GM21390 (cell line): Measurements from ENCODE around the gene CHSY1.

Source experiments
- ATAC-seq: cut with Tn5 transposase; IDR thresholded peaks from one replicate; pipeline ENCODE4 v1.9.1; 2021; ENCODE audit not compliant: unreplicated experiment

The CHSY1 gene

DNA sequence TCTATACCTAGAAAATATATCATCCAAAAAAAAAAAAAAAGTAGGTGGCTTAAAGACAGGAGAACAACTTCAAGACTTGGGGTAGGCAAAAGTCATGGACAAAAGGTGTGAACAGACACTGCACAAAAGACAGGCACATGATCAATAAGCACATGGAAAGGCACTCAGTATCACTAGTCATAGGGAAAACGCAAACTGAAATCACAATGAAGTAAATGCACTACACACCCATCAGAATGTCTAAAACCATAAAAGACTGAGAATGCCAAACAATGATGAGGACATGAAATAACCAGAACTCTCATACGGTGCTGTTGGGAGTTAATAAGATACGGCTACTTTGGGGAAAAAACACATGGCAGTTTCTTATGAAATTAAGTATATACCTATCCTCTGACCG, 40.0 kb downstream of the CHSY1 start:
- ATAC-seq = no peak

DNA sequence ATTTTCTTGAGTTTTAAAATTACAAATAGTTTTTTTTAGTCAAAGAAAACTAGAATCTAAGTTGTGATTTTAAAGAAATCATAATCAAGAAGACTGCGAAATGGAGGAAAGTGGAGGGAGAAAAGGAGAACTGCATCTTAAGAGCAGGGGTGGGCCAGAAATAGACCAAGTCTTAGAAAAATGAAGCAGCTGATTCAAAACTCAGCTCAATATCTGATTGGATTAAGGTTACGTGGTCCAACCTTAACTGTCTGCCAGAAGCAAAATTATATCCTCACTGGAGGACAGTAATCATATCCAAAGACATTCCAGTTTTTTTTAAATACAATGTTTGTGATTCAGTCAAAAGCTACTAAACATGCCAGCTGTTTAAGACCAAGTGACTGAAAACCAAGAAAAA, 41.4 kb downstream of the CHSY1 start:
- no peak for ATAC-seq

DNA sequence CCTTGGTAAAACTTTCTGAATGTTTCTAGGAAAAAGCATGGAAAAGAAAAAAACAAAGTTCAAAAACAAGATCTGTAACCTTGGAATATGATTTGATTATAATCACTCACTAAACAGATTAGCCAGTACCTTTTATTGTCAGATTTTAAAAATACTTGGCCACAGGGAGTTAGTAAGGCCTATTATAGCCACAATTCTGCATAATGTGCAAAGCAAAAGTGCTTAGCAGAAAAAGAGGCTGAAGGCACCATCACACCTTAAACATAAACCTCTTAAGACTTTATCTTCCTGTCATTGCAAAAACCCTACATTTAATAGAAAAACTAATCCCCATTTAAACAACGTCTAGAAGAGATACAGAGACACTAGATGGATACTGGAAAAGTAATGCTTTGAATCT, 41.8 kb downstream of the CHSY1 start:
- ATAC-seq = no peak

DNA sequence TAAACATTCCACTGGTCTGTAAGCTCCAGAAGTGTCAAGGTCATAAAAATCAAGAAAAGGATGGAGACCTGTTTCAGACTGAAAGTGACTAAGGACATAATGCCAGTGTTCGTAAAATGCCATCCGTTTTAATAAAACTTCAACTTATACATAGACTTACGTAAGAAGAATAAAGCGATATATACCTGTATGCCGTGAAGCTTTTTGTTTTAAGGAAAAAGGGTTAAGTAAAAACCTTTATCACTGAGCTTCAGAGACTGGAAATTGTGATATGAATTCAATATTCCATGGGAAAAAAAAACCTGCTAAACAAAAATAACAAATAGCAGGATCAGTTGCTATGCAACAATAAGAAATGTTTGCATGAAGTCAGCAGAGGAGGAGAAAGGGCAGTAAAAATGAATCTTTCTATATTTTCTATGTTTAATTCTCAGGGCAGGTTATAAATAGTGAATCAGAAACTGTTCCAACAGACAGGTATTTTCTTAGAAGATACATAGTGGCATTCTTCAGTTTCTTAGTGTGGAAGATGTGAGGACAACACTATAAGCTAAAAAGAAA, 42.5 kb downstream of the CHSY1 start:
- no peak for ATAC-seq

DNA sequence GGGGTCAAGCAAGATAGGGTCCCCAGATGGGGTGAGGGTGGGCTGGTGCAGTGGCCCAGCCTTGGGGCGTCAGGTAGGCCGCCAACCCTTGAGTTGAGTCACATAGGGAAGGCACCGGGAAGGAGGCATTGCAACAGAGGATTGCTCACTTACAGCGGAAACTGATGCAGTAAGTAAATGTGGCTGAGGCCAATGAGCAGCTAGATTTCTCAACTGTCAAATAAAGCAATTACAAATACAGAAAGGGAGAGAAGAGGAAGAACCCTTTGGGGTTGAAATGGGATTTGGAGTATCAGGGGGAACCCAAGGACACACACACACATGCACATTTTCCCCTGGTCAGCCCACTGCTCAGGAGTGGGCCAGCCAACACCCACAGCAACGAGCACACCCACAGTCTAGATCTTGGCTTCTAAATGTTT, 44.0 kb downstream of the CHSY1 start:
- ATAC-seq = no peak

DNA sequence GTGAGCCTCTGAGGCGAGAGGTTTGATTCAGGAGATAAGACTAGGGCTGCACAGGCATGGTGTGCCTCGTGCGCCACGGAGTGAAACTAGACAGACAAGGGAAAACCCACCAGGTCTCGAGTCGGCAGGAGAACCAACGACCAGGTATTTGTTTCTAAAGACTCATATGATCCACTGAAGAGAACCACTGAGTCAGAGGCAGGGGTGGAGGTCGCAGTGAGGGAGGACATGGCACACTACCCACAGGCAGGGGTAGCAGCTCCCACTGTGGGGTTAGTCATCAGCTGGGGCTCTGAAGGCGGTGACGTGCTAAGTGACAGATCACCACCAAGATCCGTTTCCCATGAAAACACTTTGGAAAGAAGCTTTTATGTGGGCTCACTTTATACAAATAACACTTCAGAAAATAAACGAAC, 45.7 kb downstream of the CHSY1 start:
- ATAC-seq = no peak

DNA sequence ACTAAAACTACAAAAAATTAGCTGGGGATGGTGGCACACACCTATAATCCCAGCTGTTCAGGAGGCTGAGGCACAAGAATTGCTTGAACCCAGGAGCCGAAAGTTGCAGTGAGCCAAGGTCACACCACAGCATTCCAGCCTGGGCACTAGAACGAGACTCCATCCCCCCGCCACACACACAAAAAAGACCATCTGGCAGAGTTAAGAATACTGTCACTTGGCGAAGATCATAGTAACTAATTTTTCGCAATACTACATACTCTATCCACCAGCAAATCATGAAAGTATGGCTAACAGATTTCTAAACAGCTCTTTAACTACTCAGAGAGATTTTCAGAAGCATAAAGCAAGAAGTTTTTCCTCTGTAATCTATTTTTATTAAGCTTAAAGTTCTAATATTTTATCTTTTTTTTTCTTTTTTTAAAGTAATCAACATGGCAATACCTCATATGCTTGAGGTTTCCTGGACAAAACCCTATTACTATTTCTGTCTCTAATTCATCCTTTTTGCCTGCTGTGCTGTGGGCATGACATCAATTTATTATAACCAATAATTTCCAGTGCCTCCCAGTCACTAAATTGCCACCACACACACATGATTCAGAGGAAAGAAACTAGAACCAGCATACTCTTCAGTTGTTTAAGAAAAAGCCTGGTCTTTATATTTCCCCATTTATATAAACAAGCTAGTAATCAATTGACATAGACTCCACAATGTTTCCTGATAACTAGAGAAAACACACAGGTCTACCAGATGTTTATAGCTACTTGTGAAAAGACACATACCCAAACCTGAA, 46.9 kb downstream of the CHSY1 start:
- no peak for ATAC-seq

DNA sequence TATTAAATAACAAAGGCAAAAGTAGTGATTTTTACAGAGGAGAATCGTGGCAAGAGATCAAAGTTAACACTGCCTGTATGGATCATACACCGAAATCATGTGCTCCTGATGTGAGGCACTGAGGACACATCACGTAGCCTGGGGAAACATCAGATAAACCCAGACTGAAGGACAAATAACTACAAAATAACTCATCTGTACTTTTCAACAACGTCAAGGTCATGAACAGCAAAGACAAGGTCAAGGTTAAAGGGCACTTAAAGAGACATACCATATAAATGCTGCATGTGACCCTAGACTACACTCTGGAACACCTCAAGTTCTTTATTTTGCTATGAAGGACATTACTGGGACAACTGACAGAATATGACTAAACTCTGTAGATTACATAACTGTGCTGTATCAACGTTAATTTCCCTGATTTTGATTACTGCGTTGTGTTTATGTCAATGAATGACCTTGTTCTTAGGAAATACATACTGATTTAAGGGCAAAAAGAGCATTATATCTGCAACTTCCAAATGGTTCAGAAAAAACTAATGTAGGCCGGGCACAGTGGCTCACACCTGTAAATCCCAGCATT, 48.1 kb downstream of the CHSY1 start:
- ATAC-seq = no peak

DNA sequence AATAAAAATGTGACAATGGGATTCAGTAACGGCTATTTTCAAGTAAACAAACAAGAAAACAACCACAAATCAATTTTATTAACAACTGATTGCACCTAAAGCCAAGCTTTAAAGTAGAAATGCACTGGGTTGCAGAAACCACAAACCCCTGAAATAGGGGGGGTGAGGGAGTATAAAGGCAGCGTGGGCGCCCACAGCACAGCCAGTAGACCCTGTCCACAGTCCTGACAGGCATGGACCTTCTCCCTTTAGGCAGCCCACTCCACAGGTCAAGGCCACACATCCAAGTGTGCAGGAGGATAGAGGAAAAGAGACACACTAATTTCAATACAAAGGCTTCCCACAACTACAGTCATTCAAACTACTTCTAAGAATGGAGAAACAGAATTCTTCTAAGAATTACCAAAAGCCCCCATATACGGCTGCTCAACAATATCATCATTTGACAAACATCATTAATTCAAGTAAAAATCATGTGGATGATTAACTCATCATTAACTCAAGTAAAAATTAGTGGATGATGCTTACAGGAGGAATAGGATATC, 48.7 kb downstream of the CHSY1 start:
- ATAC-seq = no peak

DNA sequence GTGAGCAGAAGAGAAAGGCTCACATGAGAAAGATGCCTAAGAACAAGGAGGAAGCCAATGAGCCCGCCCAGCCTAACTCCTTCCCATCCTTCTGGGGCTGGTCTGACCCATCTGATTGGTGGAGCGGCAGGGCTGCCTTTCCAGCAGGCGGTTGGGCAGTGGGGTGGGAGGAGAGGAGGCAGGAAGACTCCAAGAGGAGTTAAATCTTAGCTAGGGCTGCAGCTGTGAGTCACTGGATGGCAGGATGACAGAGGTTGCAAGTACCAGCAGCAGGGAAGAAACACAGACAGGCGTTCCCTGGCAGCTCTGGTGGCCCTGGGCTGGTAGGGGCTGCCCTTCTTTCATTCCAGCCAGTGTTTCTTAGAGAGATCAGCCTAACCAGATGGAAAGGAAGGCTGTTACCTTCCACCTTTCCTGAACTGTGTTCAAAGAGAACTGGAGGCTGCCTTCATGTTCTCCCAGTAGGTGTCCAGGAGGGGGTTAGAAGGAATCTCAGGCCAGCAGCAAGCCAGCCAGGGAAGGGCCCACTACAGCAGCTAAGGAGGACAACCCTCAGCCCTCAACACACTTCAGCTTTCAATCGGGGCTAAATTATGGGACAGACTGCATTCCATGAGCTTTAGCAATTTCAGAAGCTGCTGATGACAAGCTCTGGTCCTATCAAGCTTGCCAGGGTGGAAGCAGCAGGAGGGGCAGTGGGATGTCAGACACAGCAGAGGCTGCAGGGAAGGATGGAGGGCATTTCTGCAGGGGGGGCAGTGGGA, 50.3 kb downstream of the CHSY1 start:
- no peak for ATAC-seq

DNA sequence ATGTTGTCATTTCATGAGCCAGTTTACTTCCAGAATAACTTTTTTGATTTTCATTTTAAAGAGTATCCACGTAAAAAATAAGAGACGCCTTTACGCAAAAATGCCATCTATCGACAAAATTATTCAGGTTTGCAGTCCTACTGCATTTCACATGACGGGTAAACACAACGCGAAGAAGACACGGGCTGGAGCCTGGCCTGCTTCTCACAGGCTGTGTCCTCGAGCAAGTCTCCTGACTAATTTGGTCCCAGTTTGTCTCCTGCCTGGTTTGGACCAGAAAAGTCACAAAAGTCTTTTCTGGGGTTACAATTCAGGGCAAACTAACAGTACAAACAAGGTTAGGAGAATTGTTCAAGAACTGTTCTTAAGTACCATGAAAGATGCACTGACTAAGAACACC, 51.7 kb downstream of the CHSY1 start:
- ATAC-seq = no peak

DNA sequence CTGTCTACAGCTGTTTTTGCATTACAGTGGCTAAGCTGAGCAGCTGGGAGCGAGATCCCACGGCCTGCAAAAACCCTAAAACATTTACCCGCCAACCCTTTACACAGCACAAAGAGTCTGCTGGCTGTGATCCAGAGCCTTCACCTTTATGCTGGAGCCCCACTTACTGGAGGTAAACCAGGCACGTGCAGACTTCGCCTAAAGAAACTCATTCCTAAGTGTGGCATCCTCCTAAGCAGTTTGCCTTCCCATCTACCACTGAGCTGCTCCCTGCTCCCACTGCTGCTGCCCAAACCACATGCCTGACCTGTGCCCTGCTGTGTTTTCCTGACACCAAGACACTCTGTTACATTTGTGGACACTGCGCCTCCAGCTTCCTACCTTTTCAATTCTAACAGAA, 53.0 kb downstream of the CHSY1 start:
- ATAC-seq = no peak

DNA sequence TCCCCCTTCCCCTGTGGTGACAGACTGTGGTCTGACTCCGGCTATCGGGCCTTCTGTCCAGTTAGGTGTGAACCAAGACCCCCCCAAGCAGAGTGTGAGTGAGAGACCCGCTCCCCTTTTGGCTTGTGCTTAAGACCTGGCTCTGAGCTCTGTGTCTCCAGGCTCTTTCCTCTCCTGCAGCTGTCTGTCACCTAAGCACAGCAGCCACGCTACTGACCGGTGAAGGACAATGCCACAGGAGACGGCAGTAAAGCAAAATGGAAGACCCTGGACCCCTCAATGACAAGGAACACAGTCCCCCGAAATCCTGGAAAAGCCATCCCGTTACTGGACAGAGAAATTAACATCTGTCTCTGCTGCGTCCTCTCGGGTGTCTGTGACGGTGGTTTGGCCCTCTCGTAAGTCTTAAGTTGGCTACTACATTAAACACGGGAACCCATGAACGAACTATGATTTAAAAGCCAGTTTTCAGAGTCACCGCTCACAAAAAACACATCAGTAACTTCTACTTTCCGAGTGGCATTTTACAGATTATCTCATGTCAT, 53.7 kb downstream of the CHSY1 start:
- no peak for ATAC-seq

DNA sequence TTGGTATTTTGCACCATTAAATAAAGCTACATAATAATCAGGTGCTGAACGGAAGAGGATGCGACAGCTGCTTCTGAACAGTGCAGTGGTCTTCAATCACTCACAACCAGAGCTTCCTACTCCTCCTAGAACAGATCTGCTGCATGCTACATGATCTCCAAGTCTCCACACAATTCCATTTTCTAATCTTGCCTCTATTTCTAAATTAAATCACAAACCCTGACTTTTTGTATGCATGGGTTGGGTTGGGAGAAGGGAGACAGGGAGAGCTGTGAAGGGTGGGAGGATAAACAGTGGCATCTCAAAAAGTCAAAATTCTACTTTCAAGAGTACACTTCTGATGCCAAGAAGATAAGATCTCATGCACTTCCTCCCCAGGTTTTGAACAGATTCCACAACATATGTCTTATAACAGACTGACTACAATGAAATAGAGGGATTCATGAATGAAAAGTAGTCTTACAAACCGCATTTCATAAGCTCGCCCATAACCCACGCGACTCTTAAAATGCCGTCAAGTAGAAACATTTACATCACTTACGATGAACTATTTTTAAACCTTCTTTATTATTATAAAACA, 57.2 kb downstream of the CHSY1 start:
- no peak for ATAC-seq

DNA sequence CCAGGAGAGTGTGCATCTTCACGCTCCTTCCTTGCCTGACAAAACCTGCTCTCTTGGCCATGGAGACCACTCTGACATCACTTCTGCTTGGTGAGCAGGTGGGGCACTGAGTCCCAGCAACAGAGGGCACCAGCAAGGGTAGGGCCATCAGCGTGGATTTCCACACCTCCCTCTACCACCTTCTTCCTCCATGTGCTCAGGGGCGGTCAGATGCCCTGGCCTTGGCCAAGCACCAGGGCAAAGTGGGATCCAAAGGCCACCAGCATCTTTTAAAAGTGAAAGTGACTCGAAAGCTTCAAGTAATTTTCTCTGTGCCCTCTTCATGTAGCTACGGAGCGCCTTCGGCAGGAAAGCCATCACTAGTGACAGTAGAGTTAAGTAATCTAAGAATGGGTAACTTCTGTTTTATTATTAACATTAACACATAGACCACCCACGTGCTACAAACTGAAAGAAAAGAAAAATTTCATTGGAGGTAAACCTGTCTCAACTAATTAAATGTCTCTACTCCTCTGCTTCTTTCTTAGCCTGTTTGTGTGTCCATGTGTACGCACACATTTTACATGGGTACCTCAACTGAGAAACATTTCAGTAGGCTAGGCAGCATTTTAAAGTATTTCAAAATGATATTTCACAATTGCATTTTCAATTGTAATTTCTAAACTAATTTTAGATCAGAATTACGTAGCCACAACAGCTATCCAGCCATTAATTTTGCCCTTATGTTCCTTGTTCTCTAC, 57.9 kb downstream of the CHSY1 start:
- no peak for ATAC-seq

DNA sequence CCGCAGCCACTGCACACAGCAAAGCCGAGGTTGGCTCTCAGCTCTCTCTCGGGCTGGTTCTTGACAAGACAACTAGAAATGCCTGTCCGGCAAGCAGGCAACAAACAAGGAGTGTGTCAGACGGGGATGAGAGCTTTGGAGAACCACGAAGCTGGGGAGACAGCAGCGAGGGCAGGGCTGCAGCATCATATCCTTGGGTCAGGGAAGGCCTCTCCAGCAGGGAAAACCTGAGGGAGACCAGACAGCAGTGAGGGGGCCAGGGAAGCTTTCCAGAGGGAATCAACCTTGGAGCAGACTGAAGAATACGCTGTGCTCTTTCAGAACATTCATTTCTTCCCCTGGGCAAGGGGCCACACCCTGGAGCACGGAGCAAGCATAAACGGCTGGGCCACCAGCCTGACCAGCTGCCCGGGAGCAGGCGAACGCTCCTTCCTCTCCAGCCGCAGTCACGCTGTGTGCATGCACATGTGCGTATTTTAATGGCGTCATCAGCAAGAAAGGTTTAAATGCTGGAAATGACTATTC, 58.7 kb downstream of the CHSY1 start:
- ATAC-seq = no peak

DNA sequence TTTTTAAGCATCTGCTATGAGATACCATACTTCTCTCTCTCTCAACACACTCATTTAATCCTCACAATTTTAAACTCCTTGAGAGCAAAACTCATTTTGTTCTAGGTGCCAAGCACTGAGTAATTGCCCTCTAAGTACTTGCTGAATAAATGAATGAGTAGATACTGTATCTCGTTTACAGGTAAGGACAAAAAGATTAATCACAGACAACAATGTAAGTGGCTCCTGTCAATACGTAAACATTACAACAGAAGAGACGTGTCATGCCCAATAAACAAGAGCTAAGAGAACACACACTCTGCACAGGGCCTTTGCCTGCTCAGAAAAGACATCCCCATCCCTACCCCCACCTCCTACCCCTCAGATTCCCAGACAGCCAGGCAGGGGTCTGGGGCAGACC, 59.8 kb downstream of the CHSY1 start:
- no peak for ATAC-seq

DNA sequence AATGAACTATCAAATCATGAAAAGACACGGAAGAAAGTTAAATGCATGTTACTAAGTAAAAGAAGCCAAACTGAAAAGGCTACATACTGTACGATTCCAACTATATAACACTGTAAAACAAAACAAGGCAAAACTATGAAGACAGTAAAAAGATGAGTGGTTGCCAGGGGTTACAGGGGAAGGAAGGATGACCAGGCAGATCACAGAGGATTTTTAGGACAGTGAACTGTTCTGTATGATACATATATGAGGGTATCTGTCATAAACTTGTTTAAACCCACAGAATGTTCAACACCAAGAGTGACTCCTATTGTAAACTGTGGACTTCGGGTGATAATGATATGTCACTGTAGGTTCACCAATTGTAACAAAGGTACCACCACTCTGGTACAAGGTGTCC, 60.6 kb downstream of the CHSY1 start:
- no peak for ATAC-seq

DNA sequence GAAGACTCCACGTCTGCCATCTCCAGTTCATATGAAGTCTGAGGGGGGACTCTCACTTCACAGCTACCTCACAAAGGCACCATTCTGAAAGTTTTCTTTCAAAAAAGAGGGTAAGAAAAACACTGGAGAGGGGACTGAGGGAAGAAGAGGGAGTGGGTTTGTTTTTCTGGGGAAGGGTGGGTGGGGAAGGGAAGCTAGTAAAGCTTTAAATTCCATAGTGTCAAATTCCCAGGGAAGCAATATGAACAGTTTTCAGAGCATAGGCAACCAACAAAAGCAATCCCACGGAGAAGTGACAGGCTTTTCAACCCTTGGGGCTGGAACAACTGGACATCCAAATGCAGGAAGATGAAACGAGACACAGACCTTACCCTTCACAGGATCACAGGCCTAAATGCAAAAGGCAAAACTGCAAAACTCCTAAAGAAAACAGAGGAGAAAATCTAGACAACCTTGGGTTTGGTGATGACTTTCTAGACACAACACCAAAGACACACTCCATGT, 61.7 kb downstream of the CHSY1 start:
- no peak for ATAC-seq
